ENCODE data around the gene USP4.
"Not testable (repeated sequence)": the region's sequence is repeated elsewhere in the genome, so short reads cannot be mapped to it uniquely, and the experiment has no call there.

USP4 gene

GRCh38 chr3:49351521-49352011 is 11.7 kb upstream of the USP4 start:
- ATAC-seq, result peak in 1 of 2 donors; percentile 55

DNA sequence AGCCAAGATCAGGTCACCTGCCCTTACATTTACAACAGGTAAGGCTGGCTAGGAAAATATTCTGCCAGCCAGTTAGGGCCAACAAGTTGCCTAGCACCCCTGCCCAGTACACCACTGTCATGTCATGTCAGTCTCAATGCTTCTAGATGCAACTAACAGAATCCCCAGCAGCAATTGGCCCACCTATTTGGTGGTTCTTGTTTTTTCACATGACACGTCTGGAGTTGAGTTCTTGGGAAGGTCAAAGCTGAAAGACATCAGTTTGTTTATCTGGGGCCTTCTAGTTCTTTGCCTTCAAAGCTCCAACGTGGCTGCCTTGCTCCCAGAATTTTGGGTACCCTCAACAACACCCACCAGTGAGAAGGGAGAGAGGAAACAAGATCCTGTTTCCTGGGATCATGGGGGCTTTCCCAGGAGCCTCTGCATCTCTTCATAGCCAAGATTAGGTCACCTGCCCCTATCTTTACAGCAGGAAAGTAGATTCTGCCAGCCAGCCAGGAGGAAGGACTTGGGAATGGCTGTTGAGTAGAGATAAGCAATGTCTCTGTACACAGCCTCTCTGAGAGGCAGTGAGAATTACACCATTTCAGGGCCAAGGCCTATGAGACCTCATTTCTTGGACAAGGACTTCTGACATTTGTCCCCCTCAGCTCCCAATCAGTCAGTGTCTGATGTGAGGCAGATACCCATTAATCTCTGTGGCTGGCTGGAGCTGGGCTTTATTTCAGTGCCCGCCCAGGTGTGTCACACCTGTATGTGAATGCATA is 9.7 kb upstream of the USP4 start:
- no peak for ATAC-seq

DNA sequence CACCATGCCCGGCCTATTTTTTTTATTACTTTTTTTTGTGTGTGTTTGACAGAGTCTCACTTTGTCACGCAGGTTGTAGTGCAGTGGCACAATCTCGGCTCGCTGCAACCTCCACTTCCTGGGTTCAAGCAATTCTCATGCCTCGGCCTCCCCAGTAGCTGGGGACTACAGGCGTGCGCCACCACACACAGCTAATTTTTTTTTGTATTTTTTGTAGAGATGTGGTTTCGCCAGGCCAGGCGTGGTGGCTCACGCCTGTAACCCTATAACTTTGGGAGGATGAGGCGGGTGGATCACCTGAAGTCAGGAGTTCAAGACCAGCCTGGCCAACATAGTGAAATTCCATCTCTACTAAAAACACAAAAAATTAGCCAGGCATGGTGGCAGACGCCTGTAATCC is 8.5 kb upstream of the USP4 start:
- not testable (repeated sequence) for ATAC-seq

DNA sequence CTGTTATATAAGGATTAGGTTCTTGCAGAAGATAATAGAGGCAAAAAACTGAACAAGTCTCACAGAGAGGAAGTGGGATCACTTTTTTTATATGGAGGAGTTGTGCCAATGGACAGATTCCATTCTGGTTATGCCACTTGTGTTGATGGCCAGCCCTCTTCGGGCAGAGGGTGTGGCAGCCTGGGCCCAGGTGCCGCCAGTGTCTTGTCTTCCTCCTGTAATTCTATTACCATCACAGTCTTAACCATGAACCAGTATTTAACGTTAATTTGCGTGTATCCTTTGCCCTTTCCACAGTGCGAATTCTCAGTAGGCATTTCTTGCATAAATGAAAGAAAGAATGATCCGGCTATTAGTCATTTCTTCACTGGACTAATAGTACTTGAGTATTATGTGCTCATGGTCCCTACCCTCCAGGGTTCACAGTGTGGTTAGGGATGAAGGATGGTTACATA is 7.0 kb upstream of the USP4 start:
- no peak for ATAC-seq

- ATAC-seq, result no peak
These were observed 3.3 kb upstream of the USP4 start for GRCh38 chr3:49343163-49343562.

DNA sequence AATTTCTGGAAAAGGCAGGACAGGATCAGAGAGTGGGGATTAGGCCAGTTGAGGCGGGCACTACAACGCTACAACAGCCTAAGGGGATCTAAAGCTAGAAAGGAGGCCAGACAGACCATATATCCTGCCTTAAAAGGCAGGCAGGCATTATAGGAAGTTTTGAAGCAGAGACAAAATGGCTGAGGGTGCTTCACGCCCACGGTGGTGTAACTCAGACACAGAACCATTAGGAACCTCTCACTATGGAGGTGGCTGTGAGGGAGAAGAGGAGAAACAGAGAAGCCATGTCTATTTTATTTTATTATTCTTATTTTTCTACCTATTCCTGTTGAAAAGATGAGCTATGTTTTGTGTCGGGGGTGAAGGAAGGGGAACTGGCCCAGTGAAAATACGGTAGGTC is 2.1 kb upstream of the USP4 start:
- no peak for ATAC-seq

GRCh38 chr3:49339581-49339940 is 292 bp downstream of the USP4 start:
- peak in 1 of 2 donors; percentile 2 for ATAC-seq

DNA sequence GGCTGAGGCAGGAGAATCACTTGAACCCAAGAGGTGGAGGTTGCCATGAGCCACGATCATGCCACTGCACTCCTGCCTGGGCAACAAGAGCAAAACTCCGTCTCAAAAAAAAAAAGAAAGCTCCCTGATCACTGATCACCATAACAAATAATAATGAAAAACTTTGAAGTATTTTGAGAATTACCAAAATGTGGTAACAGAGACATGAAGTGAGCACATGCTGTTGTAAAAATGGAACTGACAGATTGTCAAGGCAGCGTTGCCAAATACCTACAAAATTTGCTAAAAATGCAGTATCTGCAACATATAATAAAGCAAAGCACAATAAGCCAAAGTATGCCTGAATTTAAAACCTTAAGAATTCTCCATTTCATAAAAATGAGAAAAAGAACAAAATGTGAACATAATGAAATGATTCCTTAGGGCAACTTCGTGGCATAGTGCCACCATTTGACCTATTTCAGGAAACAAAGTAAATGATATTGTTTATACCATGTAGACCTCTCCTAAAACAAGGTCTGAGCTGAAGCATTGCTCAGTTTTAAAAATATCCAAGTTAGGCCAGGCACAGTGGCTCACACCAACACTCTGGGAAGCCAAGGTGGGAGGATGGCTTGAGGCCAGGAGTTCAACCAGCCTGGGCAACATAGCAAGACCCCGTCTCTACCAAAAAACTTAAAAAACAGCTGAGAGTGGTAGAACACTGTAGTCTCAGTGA is 5.8 kb downstream of the USP4 start:
- no peak for ATAC-seq

GRCh38 chr3:49333091-49333490 is 6.8 kb downstream of the USP4 start:
- no peak for ATAC-seq

DNA sequence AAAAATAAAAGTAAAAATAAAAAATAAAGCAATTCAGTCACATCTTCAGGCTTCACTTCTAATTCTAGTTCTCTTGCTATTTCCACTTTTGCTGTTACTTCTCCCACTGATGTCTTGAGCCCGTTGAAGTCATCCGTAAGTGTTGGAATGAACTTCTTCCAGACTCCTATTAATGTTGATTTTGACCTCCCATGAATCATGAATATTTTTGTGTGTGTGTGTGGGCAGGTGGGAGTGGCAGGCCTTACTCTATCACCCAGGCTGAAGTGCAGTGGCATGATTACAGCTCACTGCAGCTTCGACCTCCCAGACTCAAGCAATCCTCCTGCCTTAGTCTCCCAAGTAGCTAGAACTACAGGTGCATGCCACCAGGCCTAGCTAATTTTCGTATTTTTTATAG is 10.7 kb downstream of the USP4 start:
- no peak for ATAC-seq

GRCh38 chr3:49328350-49328749 is 11.5 kb downstream of the USP4 start:
- not testable (repeated sequence) for ATAC-seq

DNA sequence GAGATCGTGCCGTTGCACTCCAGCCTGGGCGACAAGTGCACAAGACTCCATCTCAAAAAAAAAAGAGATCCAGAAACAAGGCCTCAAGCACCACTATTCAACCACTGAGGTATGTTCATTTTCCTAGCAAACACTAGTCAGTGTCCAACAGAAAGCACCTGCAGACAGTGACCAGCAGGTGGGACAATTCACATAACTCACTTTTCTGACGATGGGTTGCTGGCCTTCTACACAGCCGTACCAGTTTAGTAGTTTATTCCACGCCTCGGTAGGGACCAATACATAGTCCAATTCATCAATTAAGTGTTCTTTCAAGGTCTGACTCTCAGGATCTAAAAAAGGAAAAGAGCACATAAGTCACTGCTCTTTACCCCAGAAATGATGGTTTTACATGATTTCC is 12.4 kb downstream of the USP4 start:
- no peak for ATAC-seq

DNA sequence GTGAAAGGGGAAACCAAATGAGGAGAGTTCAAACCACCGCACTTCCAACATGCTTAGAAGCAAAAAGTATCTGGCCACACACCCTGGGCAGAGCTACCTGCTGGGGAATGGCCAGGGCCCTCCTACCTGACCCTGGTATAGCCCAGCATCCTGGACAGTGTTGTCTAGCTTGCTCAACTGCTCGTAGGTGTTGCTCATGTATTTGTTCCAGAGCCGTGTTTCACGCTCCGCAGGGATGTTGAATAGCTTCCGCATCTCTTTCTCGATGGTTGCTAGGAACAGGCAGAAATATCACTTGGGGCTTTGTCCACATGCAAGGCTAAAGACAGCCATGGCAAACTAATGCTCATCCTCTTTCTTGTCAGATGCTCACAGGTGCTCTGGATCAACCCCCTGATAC is 15.1 kb downstream of the USP4 start:
- ATAC-seq, result no peak

DNA sequence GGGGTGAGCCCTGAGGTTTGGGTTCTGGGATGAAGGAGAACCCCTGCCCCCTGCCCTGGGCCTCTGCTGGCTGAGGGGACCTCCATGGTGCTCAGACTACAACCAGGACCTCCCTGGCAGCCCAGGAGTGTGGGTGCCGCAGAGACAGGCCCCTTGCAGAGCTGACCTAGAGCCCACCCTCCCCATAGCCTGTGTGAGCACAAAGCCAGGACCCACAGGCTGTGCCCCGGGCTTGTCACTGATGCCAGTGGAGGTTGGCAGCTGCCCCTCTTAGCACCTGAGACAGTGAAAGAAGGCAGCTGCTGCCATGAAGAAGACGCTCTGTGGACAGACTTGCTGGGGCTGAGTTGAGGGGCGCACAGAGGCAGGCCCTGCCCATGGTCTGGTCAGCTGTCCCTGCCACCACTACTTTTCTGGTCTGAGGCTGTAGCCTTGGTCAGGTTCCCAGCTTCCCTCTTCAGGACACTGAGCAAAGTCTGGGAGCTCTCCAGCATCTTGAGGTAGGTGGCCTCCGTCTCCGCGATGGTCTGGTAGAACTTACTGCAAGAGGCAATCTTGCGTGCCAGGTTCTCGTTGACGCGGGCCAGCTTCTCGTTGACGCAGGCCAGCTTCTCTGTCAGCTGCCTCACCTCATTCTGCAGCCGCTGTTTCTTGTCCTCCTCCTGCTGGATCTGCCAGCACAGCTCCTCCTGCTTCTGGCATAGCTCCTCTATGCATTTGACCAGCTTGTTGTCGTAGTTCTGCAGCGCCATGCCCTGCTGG is 23.0 kb downstream of the USP4 start:
- no peak for ATAC-seq

DNA sequence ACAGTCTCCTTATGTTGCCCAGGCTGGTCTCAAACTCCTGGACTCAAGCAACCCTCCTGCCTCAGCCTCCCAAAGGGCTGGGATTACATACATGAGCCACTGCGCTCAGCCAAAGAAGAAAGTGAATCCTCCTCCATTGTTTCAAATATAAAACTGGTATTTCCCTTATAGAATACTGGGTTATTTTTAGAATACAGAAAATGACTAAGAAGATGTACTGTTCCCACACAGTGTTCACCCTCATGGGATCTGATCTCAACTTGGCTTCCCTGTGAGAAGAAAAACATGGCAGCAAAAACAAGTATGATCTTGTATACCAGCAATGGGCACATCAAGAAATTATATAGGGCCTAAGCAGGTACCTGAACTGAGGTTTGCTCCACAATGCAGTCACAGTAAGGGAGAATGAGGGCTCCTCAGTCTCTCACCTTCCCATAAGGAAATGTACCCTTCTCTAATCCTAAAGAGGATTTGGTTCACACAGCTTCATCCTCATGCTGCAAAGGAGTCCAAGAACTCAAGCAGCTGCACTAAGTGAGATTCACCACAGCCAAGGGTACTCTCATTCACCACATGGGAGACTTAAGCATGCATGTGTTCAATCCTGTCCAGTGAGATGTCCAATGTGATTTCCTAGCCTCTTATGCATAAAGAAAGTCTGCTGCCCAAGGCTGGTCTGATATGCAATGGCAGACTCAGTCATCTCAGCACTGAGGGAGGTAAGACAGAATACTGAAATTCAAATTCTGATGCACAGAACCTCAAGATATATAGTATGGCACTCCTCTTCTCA is 25.8 kb downstream of the USP4 start:
- ATAC-seq, result no peak

DNA sequence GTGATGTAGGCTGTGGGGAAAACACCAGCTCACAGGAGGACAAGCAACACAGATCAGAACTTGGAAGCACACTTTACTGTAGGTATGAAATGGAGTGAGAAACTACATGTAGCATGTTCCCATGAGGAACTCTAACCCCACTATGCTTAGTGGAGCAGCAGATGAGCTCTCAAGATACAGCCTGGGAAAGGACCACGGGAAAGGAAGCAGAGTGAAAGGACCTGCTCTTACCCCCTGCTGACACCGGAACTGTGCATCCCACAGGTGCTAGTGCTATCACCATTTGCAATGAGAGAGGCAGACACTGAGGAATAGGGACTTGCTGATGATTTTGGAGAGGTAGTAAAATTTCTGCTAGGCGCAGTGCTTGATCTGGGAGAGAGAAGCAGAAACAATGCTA is 28.6 kb downstream of the USP4 start:
- ATAC-seq, result no peak

DNA sequence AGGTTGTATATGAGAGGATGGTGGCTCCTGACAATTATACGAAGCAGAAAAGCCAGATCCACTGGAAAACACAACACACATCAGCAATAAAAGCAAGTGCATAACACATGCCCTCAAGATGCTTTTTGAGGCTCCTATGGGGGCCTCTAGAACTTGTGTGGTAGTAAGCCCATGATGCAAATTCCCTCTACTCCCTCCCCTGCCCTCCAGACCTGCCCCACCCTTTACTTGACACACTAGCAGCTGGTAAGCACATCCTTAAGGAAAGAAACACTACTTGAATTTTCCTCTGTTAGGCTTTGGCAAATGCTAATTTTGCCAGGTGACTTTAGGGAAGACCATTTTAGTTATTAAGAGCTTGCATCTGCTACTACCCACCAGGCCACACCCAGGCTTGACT is 29.2 kb downstream of the USP4 start:
- no peak for ATAC-seq

DNA sequence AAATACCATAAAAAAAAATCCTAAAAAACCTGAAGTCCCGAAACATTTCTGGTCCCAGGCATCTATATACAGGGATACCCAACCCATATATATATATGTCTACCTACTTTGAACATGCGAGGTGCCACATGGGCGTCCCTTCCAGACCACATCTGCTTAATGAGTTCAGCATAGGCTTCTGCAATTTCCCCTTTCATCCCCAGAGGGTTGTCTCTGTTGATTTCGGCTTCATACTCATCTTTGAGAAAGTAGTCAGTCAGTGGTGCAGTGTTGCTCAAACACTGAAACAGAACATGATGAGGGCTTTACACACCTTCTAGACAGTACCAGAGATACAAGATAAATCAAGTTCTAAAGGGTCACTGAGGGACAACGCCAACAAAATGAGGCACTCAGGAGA is 34.2 kb downstream of the USP4 start:
- ATAC-seq, result no peak

GRCh38 chr3:49302613-49303012 is 37.2 kb downstream of the USP4 start:
- ATAC-seq, result no peak

- ATAC-seq, result no peak
These were observed 39.3 kb downstream of the USP4 start for GRCh38 chr3:49300595-49300994.

- no peak for ATAC-seq
These were observed 41.3 kb downstream of the USP4 start for GRCh38 chr3:49298511-49298910.

DNA sequence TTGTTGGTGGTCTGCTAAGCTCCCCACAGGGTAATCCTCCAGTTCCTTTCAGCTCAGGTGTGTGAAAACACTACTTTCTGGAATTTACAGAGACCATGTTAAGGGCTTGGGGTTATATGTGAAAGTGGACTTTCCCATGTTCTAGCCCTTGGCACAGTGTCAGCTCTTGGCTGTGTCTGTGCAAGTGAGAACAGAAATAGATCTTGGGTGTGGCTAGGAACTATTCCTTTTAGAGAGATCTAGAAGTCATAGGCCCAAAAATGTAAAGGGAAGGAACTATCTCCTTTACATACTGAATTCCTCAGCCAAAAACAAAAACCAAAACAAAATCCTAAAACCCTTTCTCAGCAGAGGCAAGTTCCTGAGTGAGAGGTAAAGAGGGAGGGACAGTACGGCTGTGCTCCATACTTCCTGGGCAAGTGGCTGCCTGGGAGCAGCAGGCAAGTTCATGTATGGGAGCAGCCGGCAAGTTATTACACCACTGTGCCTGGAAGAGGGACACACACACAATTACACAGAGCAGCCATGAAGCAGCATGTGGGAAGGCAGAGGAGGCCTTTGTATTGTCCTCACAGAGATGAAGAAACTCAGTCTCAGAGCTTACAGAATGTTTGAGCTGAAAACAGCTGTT is 43.0 kb downstream of the USP4 start:
- no peak for ATAC-seq

Measured in activated CD4-positive, CD25-positive, alpha-beta regulatory T cell treated with anti-CD3 and anti-CD28 coated beads, Interleukin-2, amount 50 U/mL, for 24 hours (primary cell).